ENCODE measurements around the gene LSR. TPM values are rescaled to one million over a fixed set of nuclear protein-coding genes. Genes with fewer than 3 reads are reported as not detected.

Gene LSR
- total RNA-seq, 6 experiments from 2014 or later: 96.6 to 138 (median 112) TPM

- 34% methylated on average over 16 of the region's 34 CpGs for WGBS (ENCODE audit: insufficient coverage, low coverage, low lambda C conversion rate, missing lambda C conversion rate)
- ATAC-seq (peak in 2 of 4 donors; percentile 1 to 5), DNase-seq (peak in 2 of 3 donors; percentile 74 to 77)
- Histone ChIP-seq H3K36me3 (peaks cover 0 to 14% (median 5%) of the 10 kb centered on the region in 4 donors), H3K27me3 (no peaks in the 10 kb centered on the region), H3K9me3 (no peaks in the 10 kb centered on the region), H3K4me1 (peaks cover 0 to 7% (median 2%) of the 10 kb centered on the region in 4 donors), H3K4me3 (peak overlapping the region; percentile 70 to 88 (median 81)), H3K27ac (peak overlapping the region in 1 of 3 donors; percentile 98)
- intact Hi-C loops (cut with DNase I): no loop called here
- TF ChIP-seq, protein P1, sequence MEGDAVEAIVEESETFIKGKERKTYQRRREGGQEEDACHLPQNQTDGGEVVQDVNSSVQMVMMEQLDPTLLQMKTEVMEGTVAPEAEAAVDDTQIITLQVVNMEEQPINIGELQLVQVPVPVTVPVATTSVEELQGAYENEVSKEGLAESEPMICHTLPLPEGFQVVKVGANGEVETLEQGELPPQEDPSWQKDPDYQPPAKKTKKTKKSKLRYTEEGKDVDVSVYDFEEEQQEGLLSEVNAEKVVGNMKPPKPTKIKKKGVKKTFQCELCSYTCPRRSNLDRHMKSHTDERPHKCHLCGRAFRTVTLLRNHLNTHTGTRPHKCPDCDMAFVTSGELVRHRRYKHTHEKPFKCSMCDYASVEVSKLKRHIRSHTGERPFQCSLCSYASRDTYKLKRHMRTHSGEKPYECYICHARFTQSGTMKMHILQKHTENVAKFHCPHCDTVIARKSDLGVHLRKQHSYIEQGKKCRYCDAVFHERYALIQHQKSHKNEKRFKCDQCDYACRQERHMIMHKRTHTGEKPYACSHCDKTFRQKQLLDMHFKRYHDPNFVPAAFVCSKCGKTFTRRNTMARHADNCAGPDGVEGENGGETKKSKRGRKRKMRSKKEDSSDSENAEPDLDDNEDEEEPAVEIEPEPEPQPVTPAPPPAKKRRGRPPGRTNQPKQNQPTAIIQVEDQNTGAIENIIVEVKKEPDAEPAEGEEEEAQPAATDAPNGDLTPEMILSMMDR (IDR thresholded peaks at IDR 0.05): no peak
- no peak for TF ChIP-seq POLR2A (IDR thresholded peaks at IDR 0.05)
These were observed 1.3 kb downstream of the LSR start for GRCh38 chr19:35249848-35250711.

DNA sequence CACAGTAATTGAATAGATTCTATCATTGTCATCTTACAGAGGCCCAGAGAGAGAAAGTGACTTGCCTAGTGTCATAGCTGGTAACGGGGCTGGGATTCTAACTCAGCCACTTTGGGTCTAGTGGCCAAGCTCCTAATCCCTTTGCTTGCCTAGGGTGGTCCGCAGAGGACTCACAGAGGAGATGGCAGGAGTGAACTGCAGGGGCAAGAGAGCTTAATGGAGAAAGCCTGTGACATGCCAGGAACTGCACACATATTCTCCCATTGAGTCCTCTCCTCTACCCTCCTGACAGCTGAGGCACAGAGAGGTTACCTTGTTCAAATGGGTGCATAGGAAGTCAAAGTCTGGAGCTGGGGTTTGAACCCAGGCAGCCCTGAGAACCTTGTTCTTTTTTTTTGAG is 2.7 kb downstream of the LSR start:
- no peak overlapping the region for H3K27ac ChIP-seq
- DNase-seq: no peak
- 93% methylated on average over 2 of the region's 2 CpGs for WGBS (ENCODE audit: insufficient coverage, low coverage, low lambda C conversion rate, missing lambda C conversion rate)
- H3K9me3 ChIP-seq: no peaks in the 10 kb centered on the region
- intact Hi-C loops (cut with DNase I): no loop called here
- TF ChIP-seq POLR2A (IDR thresholded peaks at IDR 0.05): no peak
- TF ChIP-seq, protein P1 (IDR thresholded peaks at IDR 0.05): no peak
- no peak for ATAC-seq
- H3K27me3 ChIP-seq: no peaks in the 10 kb centered on the region
- peaks cover 0 to 7% (median 2%) of the 10 kb centered on the region in 4 donors for H3K4me1 ChIP-seq
- H3K4me3 ChIP-seq: no peak overlapping the region
- peaks cover 0 to 21% (median 5%) of the 10 kb centered on the region in 4 donors for H3K36me3 ChIP-seq

- DNase-seq: peak in 1 of 3 donors; percentile 39
- no peak overlapping the region for H3K4me3 ChIP-seq
- no peak overlapping the region for H3K27ac ChIP-seq
- WGBS (ENCODE audit: insufficient coverage, low coverage, low lambda C conversion rate, missing lambda C conversion rate): 42% methylated on average over 2 of the region's 9 CpGs
- H3K36me3 ChIP-seq: peaks cover 0 to 21% (median 5%) of the 10 kb centered on the region in 4 donors
- no peaks in the 10 kb centered on the region for H3K27me3 ChIP-seq
- peaks cover 0 to 6% (median 2%) of the 10 kb centered on the region in 4 donors for H3K4me1 ChIP-seq
- intact Hi-C loops (cut with DNase I): no loop called here
- no peaks in the 10 kb centered on the region for H3K9me3 ChIP-seq
- no peak for TF ChIP-seq POLR2A (IDR thresholded peaks at IDR 0.05)
- TF ChIP-seq, protein P1 (IDR thresholded peaks at IDR 0.05): no peak
- ATAC-seq: no peak
These were observed 4.8 kb downstream of the LSR start for GRCh38 chr19:35253316-35254286.
